Breast epithelium (tissue), 4 donors: ENCODE data around the gene UMODL1. TPM values are rescaled to one million over a fixed set of nuclear protein-coding genes. Genes with fewer than 3 reads are reported as not detected.
"Not testable (repeated sequence)": the region's sequence is repeated elsewhere in the genome, so short reads cannot be mapped to it uniquely, and the experiment has no call there.

Experiments used
- DNase-seq, 2 donors: peaks; one replicate each; pipeline ENCODE4 v3.0.0-alpha.2; 2019; ENCODE audit warnings: low spot score in 2 of 2
- H3K27ac ChIP-seq, 2 donors: fragments of 200-600 bp; sonication (generic) in 1 of 2; one replicate each; pipeline ENCODE4 v1.5.1; 2016 to 2019; ENCODE audit warnings: mild to moderate bottlenecking in 1 of 2
- H3K27me3 ChIP-seq, 2 donors: fragments of 200-600 bp; sonication (generic) in 1 of 2; one replicate each; pipeline versions ENCODE4 v1.5.1 to v1.6.0; 2017 to 2019; ENCODE audit warnings: control low read depth in 1 of 2, mild to moderate bottlenecking in 1 of 2
- H3K36me3 ChIP-seq: fragments of 200-600 bp; one replicate; pipeline ENCODE4 v1.5.1; 2019
- H3K4me1 ChIP-seq, 2 donors: fragments of 200-600 bp; sonication (generic); one replicate each; pipeline ENCODE4 v1.5.1; 2016 to 2019; ENCODE audit warnings: control low read depth in 1 of 2
- H3K4me3 ChIP-seq, 3 donors: fragments of 200-600 bp; sonication (generic); 1 replicate in 2 of 3; 2 replicates in 1 of 3; pipeline ENCODE4 v1.5.1; 2016 to 2019; ENCODE audit warnings: mild to moderate bottlenecking in 3 of 3, moderate library complexity in 2 of 3
- H3K9me3 ChIP-seq, 2 donors: fragments of 200-600 bp; sonication (generic) in 1 of 2; one replicate each; pipeline ENCODE4 v1.5.1; 2016 to 2019; ENCODE audit warnings: control low read depth in 1 of 2
- POLR2A ChIP-seq: fragments of 450-650 bp; IDR thresholded peaks from one replicate; pipeline ENCODE4 v1.6.1; 2016; ENCODE audit warnings: antibody characterized with exemption, mild to moderate bottlenecking, moderate library complexity
- POLR2AphosphoS5 ChIP-seq, 3 donors: sonication (generic); formaldehyde crosslinking; IDR thresholded peaks; one replicate each; pipeline ENCODE4 v1.6.1; 2017; ENCODE audit warnings: antibody characterized with exemption in 3 of 3
- intact Hi-C: fragments of 100-400 bp; cut with DNase I; formaldehyde crosslinking; loops from one replicate; pipeline ENCODE4 v1.15.1; 2023; ENCODE audit warnings: low total_unique reads
- total RNA-seq, 3 donors: library from RNA; depleted of rRNA; stranded (reverse); fragments of >200 nt; gene quantifications; one replicate each; pipeline ENCODE4 v1.1.0, GENCODE V29; 2016
- TF ChIP-seq, protein P1 (sequence below), 3 donors: fragments of 450-650 bp; IDR thresholded peaks; one replicate each; pipeline ENCODE4 v1.5.1; 2016 to 2017; ENCODE audit warnings: antibody characterized with exemption in 3 of 3, mild to moderate bottlenecking in 3 of 3, moderate library complexity in 3 of 3

UMODL1 gene
- total RNA-seq, 3 donors from 2014 or later: not detected

DNA sequence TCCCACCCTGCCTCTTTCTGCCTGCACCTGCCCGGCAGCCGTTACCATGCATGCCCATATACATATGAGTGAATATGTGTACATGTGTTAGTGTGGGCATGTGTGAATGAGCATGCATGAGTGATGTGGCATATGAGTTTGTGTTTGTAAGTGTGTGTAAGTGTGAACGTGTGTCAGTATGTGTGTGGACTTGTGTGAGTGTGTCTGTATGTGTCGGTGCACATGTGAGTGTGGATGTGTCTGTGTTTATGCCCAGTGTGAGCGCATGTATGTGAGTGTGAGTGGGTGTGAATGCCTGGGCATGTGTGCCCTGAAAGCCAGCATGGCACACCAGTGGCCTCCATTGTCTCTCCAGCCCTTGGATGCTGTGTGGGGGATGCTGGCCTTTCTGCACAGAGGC is 2.5 kb upstream of the UMODL1 start:
- DNase-seq: no peak
- Histone ChIP-seq H3K27me3 (no peaks in the 10 kb centered on the region), H3K27ac (no peak overlapping the region), H3K9me3 (no peaks in the 10 kb centered on the region), H3K4me3 (no peak overlapping the region), H3K4me1 (no peaks in the 10 kb centered on the region), H3K36me3 (no peaks in the 10 kb centered on the region)
- intact Hi-C loops: no loop called here
- TF ChIP-seq, protein P1, sequence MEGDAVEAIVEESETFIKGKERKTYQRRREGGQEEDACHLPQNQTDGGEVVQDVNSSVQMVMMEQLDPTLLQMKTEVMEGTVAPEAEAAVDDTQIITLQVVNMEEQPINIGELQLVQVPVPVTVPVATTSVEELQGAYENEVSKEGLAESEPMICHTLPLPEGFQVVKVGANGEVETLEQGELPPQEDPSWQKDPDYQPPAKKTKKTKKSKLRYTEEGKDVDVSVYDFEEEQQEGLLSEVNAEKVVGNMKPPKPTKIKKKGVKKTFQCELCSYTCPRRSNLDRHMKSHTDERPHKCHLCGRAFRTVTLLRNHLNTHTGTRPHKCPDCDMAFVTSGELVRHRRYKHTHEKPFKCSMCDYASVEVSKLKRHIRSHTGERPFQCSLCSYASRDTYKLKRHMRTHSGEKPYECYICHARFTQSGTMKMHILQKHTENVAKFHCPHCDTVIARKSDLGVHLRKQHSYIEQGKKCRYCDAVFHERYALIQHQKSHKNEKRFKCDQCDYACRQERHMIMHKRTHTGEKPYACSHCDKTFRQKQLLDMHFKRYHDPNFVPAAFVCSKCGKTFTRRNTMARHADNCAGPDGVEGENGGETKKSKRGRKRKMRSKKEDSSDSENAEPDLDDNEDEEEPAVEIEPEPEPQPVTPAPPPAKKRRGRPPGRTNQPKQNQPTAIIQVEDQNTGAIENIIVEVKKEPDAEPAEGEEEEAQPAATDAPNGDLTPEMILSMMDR (IDR thresholded peaks at IDR 0.05): no peak
- no peak for TF ChIP-seq POLR2AphosphoS5 (IDR thresholded peaks at IDR 0.05)
- TF ChIP-seq POLR2A: no peak

DNA sequence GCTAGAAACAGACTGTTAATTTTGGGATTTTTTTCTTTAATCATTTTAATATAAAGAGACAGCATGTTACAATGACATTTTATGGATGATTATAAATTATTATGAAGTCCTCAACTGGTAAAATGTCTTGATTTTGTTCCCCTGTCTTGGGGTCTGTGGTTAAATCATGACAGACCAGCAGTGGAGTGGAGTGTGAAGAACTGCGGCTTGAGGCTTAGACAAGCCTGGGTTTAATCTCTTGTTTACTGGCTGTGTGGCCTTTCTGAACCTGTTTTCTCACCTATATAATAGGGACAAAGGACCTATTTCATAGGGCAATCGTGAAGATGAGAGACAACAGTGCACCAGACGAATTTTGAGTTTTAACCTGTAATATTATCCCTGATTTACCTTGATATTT is 1.8 kb upstream of the UMODL1 start:
- no peaks in the 10 kb centered on the region for H3K27me3 ChIP-seq
- TF ChIP-seq POLR2AphosphoS5 (IDR thresholded peaks at IDR 0.05): no peak
- H3K9me3 ChIP-seq: no peaks in the 10 kb centered on the region
- no peaks in the 10 kb centered on the region for H3K36me3 ChIP-seq
- no peak overlapping the region for H3K4me3 ChIP-seq
- no peak overlapping the region for H3K27ac ChIP-seq
- intact Hi-C loops: no loop called here
- H3K4me1 ChIP-seq: no peaks in the 10 kb centered on the region
- DNase-seq: no peak

DNA sequence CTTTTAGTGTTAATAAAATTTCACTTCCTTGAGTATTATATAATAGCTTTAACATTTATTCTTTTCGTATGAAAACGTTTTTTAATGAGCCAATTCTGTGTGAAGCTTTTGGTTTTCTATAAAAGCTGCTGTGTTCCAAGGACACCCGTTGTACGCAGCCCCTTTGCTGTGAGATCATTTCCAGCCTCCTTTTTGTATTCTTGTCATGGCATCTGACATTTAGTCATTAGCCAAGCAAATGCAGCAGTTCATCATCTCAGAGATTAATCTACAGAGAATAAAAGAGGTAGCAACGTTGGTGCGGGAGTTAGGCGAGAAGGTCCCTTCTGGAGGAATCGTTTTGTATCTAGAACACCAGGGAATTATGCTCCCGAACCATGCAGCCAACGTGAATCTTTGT is 1.3 kb upstream of the UMODL1 start:
- no peaks in the 10 kb centered on the region for H3K4me1 ChIP-seq
- DNase-seq: no peak
- H3K9me3 ChIP-seq: no peaks in the 10 kb centered on the region
- no peaks in the 10 kb centered on the region for H3K27me3 ChIP-seq
- H3K4me3 ChIP-seq: no peak overlapping the region
- no peak overlapping the region for H3K27ac ChIP-seq
- intact Hi-C loops: no loop called here
- TF ChIP-seq POLR2AphosphoS5 (IDR thresholded peaks at IDR 0.05): no peak
- TF ChIP-seq, protein P1 (IDR thresholded peaks at IDR 0.05): no peak
- no peak for TF ChIP-seq POLR2A
- no peaks in the 10 kb centered on the region for H3K36me3 ChIP-seq

DNA sequence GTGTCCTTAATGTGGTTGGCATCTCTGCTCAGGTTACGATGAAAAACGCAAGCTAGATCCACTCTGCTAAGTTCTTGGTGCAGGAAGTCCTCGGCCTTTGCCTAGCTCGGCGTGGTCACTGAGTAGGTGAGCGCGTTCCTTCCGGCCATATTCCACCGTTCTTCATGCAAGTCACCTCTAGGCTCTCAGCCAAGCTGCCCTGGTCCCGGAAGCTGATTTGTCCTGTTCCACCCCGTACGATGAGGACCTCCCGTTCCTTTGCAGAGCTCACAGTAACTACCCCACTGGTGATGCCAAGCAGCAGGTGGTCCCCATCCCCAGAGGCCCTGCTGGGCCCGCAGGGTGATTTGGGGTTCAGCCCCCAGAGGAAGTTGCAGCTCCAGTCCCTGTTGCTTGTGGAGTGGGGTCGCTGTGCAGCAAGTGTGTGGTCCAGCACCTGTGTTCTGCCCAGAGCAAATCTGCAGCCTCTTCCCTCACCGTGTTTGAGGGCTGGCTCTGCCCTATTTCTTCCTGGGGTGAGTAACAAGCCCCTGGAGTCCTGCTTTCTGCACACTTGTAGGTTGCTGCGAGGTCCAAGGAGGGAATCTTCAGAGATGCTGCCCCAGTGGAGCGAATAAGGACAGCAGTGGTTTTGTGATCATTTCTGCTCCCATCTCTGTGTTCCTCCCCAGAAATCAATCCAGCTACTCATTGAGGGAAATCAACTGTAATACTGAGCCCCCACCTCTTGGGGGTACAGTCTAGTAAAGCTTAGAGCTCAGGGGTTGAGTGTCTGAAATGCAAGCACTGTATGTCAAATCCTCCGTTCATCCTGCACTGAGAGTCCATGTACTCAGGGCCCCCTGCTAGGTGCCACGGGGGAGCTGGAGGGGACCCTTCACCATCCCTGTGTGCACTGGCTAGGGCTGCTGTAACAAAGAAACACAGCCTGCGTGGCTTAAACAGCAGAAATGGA is 2.3 kb downstream of the UMODL1 start:
- no peaks in the 10 kb centered on the region for H3K36me3 ChIP-seq
- H3K27me3 ChIP-seq: no peaks in the 10 kb centered on the region
- no peak overlapping the region for H3K4me3 ChIP-seq
- no peak for DNase-seq
- intact Hi-C loops: no loop called here
- no peaks in the 10 kb centered on the region for H3K9me3 ChIP-seq
- no peak overlapping the region for H3K27ac ChIP-seq
- TF ChIP-seq, protein P1 (IDR thresholded peaks at IDR 0.05): no peak
- TF ChIP-seq POLR2A (no peak), POLR2AphosphoS5 (IDR thresholded peaks at IDR 0.05) (no peak)
- no peaks in the 10 kb centered on the region for H3K4me1 ChIP-seq

DNA sequence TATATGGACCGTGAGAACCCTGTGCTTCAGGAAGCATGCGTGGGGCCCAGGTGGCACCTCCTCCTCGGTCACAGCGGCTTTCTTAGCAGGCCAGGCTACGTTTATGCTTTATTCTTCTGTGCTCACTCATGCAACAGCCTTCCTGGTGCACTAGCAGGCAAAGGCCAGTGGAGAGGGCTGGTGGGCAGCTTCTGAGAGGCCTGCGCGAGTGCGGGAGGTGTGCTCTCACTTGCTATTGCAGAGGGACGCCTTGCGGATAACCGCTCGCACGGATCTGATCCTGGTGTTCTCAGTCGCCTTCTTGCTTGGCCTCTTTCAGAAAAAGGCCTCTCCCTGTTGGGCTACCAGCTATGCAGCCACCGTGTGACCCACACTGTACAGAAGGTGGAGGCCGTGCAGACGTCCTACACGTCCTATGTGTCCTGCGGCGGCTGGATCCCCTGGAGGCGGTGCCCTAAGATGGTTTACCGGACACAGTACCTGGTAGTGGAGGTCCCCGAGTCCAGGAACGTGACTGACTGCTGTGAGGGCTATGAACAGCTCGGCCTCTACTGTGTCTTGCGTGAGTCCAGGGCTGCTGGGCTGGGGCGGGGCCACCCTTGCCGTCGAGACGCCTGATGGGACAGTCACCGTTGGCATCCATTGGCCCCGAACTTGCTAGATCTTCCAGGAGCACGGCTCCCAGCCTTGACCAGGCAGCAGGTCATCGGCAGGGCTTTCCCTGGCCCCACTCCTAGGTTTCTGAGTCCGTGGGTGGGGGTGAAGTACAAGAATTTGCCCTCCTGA is 4.8 kb downstream of the UMODL1 start:
- intact Hi-C loops: no loop called here
- no peak overlapping the region for H3K4me3 ChIP-seq
- DNase-seq: no peak
- H3K9me3 ChIP-seq: no peaks in the 10 kb centered on the region
- no peaks in the 10 kb centered on the region for H3K36me3 ChIP-seq
- no peaks in the 10 kb centered on the region for H3K27me3 ChIP-seq
- TF ChIP-seq POLR2A (no peak), POLR2AphosphoS5 (IDR thresholded peaks at IDR 0.05) (no peak)
- TF ChIP-seq, protein P1 (IDR thresholded peaks at IDR 0.05): no peak
- no peak overlapping the region for H3K27ac ChIP-seq
- peaks cover 0 to 2% of the 10 kb centered on the region in 2 donors for H3K4me1 ChIP-seq

DNA sequence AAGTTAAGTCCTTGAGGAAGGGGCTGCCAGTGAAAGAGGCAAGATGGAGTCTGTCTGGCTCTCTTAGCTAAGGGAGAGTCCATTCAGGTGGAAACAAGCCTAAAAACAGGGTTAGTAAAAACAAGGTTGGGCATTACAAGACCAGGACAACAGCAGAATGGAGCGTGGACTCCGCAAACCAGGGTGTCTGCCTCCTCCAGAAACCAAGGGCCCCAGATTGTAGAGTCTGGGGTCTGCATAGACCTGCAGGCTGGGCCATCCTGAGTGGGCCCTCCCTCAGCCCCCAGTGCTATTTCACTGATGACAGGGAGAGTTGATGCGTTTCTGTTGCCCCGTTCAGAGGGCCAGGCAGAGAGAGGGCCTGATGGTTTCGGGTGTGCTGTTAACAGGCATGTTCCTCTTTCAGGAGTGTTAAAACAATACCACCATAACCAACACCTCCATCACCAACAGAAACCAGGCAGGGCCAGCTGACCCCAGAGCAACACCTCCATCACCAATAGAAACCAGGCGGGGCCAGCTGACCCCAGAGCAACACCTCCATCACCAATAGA is 6.6 kb downstream of the UMODL1 start:
- H3K27me3 ChIP-seq, H3K4me1 ChIP-seq, DNase-seq, intact Hi-C loops, H3K9me3 ChIP-seq, H3K27ac ChIP-seq, H3K4me3 ChIP-seq, H3K36me3 ChIP-seq: not testable (repeated sequence)

DNA sequence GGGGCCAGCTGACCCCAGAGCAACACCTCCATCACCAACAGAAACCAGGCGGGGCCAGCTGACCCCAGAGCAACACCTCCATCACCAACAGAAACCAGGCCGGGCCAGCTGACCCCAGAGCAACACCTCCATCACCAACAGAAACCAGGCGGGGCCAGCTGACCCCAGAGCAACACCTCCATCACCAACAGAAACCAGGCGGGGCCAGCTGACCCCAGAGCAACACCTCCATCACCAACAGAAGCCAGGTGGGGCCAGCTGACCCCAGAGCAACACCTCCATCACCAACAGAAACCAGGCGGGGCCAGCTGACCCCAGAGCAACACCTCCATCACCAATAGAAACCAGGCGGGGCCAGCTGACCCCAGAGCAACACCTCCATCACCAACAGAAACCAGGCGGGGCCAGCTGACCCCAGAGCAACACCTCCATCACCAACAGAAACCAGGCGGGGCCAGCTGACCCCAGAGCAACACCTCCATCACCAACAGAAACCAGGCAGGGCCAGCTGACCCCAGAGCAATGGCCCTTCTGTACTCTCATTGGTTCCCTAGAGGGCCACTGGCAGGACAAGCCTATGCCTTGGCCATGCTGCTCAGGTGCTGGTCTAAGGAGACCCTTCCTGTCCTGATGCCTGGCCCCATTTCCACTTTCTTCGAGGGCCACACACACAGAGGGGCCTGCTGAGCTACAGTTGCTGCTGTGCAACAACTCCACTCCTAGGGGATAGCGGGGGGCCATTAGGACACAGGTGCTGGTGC is 7.3 kb downstream of the UMODL1 start:
- intact Hi-C loops, H3K4me3 ChIP-seq, H3K9me3 ChIP-seq, DNase-seq, H3K27ac ChIP-seq, H3K27me3 ChIP-seq, H3K36me3 ChIP-seq, H3K4me1 ChIP-seq: not testable (repeated sequence)
